Kidney glomerular epithelial cell (primary cell): ENCODE results near the gene RBM4.
"Not testable (repeated sequence)": the region's sequence is repeated elsewhere in the genome, so short reads cannot be mapped to it uniquely, and the experiment has no call there.

Experiments used
- DNase-seq: peaks from one replicate; lab custom pipeline; 2025; lab: John Stamatoyannopoulos, UW

RBM4 gene

DNA sequence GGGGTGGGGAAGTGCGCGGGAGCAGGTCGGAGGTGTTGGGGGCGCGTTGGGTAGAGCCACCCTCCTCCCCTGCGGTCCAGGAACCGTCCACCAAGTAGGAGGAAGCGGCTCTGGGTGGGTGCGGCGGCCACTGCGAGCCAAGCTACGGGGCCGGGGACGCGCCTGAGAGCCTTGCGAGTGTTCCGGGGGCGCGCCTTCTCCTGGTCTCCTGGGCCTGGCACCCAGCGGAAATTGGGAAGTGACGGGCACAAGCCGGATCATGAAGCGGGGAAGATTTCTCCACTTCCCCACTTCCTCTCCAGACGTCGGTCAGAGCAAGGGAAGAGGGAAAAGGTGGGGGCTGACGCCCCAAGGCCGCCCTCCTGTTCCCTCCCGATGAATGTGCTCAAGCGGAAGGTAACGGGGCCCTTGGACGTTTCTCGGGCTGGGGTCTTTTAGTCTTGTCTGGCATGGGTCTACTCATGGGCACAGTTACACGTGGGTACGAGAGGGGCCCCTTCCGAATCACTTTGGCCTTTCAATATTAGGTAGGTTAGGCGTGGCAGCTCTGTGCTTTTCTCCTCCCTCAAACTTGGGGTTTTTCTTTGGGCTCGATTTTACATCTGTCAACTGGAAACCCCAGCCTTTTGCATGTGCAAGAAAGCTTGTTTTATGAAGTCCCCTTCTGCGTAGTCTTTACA, 21.2 kb upstream of the RBM4 start:
- DNase-seq: no peak

DNA sequence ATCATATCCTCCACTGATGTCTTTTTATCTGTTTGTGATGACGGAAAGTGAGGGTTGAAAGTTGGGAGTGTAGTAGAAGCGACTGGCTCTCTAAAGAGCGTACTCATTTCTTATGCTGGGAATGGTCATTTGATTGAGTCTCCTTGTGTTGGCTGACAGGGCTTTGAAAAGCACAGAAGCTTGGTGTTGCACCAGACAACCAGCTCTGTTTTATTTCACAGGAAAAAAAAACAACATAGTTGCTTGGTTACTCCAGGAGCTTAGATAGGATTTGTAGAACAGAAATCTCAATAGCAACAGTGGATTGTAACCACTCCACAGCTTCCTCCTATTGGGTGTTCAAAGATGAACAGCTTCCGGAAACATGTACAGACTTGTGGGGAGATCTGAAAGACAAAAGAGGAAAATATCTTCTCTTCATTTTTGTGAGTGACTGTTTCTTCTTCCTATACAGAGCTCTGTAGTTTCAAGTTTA, 19.4 kb upstream of the RBM4 start:
- DNase-seq: peak; percentile 52

DNA sequence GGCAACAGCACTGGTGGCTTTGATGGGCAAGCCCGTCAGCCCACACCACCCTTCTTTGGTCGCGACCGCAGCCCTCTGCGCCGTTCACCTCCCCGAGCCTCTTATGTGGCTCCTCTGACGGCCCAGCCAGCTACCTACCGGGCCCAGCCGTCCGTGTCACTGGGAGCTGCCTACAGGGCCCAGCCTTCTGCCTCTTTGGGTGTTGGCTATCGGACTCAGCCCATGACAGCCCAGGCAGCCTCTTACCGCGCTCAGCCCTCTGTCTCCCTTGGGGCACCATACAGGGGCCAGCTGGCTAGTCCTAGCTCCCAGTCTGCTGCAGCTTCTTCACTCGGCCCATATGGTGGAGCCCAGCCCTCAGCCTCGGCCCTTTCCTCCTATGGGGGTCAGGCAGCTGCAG, 14.1 kb upstream of the RBM4 start:
- DNase-seq: no peak

DNA sequence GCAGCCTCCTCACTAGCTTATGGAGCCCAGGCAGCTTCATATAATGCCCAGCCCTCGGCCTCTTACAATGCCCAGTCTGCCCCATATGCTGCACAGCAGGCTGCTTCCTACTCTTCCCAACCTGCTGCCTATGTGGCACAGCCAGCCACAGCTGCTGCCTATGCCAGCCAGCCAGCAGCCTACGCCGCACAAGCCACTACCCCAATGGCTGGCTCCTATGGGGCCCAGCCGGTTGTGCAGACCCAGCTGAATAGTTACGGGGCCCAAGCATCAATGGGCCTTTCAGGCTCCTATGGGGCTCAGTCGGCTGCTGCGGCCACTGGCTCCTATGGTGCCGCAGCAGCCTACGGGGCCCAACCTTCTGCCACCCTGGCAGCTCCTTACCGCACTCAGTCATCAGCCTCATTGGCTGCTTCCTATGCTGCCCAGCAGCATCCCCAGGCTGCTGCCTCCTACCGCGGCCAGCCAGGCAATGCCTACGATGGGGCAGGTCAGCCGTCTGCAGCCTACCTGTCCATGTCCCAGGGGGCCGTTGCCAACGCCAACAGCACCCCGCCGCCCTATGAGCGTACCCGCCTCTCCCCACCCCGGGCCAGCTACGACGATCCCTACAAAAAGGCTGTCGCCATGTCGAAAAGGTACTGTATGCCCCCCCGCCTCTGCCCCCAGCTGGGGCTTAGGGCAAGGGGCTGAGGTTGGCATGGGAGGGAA, 13.3 kb upstream of the RBM4 start:
- no peak for DNase-seq

DNA sequence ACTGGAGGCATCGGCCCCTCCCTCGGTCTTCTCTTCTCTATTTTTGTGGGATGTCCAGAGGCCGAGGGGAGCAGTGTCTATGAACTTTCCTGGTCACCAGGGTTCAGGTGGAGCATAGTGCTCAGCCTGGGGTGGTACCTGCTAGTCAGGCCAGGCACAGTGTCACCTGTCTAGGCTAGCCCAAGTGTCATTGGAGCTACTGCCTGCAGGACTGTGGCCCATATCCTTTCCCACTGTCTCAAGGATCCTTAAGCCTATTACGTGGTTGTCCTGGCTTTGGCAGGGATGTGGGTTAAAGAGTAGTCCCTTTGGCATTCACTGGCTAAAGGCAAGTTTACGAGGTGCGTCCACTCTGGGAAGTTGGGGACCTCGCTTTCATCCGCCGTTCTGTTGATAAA, 12.8 kb upstream of the RBM4 start:
- DNase-seq: no peak

DNA sequence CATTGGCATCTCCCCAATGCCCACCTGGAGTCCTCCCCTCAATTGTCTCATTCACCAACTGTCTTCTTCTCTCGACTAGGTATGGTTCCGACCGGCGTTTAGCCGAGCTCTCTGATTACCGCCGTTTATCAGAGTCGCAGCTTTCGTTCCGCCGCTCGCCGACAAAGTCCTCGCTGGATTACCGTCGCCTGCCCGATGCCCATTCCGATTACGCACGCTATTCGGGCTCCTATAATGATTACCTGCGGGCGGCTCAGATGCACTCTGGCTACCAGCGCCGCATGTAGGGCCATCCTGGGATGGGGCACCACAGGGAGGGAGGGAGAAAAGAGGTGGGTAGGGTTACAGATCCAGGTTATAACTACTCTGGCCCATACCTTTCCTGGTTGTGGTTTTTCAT, 12.1 kb upstream of the RBM4 start:
- no peak for DNase-seq

DNA sequence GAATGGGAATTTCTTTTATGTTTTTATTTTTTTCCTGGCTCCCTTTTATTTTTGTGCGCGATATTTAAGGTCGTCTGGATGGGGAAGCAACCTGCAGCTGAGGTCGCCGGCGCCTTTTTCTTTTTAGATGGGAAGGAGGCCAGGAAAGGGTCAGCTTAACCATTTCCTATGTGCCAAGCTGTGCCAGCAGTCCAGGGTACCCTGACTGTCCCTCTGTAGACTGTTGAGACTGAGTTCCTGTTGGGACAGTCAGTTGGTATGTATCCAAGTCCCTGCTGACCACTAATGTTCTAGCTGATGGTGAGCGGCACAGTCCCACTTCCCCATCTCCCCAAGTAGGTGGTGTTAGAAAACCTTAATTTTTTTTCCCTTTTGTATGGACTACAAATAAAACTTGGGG, 11.6 kb upstream of the RBM4 start:
- no peak for DNase-seq

DNA sequence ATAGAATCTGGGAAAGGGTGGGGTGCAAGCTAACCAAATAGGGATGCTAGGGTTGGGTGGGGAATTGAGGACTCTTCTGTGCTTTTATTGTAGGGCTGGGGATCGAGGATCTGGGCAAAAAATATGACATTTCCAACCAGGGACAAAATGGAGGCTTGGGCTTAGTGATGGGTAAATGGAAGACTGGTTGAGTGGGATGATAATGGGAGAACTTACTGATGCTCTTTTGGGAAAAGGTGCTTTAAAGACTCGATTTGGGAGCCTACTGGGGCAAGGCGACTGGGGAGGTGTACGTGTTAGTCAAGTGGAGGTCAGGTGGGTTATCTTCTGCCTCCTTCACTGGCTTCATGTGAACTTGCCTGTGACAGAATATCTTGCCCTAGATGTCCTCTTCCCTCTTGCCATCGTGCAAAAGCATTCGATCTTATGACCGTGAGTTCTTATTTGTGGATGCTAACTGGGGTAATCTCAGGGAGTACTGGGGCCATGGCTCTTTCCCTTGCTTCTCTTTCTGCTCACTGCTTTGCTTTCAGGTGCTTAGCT, 10.4 kb upstream of the RBM4 start:
- no peak for DNase-seq

DNA sequence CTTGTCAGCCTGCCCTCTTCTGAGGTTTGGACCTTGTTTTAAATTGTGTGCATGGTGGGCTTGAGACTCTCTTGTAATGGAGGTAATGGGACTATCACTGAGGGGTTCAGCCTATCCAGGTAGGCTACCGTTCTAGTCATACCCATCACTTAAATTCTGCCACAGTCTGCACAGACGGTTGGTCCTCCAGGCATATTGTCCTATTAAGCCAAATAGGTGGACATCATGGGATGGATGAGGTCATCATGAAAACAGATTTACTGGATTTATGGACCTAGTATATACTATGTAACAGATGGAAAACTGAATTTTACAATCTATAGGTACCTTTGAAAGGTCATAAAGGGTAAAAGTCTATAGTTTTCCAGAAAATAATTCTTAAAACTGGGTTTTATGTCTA, 9.1 kb upstream of the RBM4 start:
- no peak for DNase-seq

DNA sequence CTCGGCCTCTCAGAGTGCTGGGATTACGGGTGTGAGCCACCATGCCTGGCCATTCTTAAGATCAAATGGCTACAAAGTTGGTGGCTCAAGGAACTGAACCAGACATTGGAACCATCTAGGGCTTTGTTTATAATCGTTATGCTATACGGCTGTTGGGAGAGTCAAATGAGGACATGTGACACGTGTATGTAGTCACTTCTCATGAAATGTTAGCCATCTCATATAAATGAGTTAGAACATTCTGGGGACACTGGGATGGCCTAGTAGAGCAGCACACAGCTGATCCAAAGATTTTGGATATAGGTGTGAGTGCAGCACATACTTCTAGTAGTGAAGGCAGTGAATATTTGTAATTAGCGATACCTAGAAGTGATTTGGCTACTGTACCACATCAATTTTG, 6.6 kb upstream of the RBM4 start:
- no peak for DNase-seq

DNA sequence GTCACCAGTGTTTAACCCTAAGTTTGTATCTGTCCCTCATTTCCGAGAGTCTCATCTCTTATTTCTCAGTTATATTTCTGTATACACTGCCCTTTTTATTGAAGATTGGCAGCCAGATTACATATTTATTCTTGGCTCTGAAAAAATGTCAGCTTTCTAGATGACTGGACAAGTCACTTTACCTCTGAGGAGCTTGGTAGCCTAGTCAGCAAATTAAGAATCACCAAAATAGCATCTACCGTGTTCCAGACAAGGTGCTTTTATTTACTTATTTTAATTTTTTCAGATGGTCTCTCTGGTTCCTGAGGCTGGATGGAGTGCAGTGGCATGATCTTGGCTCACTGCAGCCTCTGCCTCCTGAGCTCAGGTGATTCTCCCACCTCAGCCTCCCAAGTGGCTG, 5.6 kb upstream of the RBM4 start:
- DNase-seq: no peak

DNA sequence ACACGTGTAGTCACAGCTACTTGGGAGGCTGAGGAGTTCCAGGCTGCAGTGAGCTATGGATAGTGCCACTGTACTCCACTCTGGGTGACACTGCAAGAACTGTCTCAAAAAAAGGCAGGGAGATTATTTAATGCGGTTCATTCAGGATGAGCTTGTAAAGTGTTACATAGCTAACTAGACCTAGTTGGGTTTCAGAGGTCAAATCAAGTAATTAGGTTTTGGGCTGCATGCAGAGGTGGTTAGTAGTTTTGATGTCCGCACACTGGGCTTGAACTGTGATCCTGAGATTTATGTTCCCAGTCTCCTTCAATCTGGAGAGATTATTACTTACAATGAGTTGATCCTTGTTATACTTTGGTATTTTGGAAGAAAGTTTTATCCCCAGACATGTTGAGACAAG, 2.1 kb upstream of the RBM4 start:
- DNase-seq: no peak

DNA sequence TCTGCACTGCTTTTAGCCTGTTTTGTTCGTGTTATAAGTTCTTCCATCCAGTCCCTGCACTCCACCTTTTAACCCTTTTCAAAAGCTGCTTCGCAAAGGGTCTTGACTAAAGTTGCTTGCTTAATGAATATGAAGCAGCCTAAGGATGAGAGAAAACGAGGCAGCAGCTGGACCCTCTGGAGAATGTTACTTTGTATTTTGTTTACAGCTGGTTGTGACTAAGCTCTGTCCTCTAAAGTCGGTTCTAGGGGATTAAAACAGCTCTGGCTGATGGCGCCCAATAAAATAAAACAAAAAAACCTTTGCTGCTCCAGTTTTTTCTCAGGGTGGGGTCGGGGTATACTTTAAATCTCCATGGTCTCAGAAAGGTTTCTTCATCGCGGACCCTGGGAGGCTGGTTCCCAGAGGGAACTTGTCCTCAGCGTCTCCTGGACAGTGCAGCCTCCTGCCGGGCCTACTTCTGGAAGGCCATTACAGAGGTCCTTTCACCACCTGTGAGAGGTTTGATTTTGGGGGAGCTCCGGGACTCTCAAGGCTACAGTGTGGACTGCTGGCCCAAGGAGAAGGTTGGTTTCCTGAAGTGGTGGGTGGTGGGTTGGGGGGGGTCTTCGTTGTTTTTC, 836 bp upstream of the RBM4 start:
- DNase-seq: no peak

DNA sequence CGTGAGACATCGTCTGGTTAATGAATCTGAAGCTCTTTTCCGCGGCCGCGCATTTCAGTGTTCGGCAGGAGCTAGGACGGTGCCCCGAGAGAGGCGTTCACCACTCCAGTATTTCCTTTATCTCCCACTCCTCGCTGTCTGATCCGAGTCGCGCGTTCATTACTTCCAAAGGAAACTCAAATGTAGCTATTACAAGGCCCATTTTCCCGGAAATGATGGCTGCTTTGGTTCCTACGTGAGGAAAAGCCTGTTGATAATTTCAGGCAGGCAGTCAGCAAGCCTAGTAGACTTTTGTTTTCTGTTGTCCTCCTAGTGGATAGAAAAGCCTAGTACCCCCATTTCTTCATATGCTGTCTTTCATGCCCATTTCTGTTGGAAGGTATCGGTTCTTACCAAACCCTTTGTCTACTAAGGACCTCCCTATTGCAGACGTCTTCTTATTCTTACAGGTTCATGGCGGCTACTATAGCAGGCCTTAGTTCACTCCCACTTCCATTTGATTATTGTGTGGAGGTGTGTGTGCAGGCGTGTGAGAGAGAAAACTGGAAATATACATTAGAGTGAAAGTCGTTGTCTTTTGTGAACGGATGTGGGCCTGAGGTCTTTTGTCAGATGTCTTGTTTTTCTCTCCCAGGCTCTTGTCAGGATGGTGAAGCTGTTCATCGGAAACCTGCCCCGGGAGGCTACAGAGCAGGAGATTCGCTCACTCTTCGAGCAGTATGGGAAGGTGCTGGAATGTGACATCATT, 737 bp downstream of the RBM4 start:
- no peak for DNase-seq

DNA sequence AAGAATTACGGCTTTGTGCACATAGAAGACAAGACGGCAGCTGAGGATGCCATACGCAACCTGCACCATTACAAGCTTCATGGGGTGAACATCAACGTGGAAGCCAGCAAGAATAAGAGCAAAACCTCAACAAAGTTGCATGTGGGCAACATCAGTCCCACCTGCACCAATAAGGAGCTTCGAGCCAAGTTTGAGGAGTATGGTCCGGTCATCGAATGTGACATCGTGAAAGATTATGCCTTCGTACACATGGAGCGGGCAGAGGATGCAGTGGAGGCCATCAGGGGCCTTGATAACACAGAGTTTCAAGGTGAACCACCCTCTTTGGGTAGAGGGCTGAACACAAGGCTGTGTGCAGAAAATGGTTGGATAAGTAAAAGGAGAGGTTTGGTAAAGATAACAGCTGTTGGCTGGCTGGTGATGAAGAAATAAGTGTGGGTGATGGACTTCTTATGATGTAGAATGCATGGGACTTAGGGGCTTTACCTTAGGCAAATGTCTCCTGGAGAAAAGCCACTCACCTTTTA, 1.4 kb downstream of the RBM4 start:
- not testable (repeated sequence) for DNase-seq

DNA sequence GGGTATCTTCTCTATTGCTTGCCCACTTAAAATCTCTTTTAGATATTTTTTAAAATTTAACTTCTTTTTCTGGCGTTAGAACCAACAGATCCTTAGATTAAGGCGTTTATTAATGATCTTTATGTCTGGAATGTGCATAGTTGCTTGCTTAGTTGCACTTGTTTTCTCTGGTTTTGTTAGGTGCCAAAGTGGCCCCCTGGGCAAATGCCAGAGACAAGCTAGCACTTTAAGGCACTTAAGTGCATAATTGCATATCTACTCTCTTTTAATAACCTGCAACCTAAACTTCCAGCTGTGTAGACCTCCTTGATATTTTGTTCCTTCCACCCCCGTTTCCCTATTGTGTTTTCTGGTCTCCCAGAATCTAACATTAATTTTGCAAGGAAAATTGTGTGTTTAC, 3.3 kb downstream of the RBM4 start:
- no peak for DNase-seq

DNA sequence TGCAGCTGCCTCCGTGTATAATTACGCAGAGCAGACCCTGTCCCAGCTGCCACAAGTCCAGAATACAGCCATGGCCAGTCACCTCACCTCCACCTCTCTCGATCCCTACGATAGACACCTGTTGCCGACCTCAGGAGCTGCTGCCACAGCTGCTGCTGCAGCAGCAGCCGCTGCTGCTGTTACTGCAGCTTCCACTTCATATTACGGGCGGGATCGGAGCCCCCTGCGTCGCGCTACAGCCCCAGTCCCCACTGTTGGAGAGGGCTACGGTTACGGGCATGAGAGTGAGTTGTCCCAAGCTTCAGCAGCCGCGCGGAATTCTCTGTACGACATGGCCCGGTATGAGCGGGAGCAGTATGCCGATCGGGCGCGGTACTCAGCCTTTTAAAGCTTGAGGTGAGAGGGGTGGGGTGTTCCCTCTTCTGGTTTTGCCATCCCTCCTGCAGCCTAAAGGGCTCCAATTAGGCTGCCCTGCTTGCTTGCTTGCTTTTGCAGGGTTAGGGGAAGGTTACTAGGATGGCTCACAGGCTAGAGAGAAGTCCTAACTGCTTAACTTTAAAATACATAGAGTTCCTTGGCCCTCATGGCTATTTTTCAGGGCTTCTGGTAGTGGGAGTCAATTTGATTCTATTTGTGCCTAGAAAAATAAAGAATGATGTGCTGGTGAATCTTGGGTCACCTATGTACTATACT, 5.4 kb downstream of the RBM4 start:
- DNase-seq: no peak

DNA sequence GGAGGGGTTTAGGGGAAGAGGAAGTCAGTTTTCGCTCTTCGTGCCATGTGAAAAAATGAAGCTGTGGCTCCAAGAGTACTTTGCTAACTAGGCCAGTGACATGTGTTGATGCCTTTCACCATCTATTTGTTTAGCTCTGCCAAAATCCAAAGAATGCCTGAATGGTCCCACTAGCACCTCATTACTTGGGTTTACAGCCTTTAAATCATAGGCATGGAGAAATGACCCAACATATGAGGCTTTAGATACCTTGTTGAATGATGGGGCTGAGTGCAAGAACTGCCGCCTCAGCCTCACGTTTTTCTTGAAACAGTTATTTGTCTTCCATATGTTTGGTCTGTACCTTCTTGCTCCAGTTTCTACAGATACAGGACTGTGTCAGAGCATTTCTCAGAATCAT, 8.3 kb downstream of the RBM4 start:
- DNase-seq: no peak

DNA sequence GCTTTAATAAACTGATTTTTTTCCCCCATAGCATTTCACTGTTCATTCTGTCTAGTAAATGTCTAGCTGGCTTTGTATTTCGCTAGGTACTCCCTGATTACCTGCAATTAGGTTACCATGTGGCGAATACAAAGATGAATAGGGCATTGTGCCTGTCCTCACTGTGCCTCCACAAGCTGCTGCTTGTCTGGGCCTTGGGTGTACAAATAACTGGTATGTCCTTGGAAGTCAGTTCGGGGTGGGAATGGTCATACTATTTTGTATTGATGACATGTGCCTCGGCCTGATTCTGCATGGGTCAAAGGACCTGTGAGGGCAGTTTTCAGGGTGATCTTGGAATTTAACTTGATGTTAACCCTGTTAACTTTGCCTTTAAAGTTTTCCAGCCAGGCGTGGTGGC, 11.4 kb downstream of the RBM4 start:
- DNase-seq: no peak

DNA sequence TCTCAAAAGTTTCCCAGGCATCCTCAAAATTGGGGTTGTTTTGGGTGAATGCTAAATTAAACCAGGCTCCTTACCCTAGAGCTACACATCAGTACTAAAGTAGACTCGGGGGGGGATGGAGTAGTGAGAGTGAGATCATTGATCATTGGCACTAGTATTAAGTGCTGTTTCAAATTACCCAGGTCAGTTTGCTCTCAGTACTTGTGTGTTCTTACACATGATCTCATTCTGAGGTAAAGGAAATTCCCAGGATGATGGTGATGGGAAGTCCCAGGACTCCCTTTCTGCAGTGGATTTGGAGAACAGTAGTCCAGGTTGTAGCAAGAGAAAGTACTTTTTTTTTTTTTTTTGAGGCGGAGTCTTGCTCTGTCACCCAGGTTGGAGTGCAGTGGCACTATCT, 12.5 kb downstream of the RBM4 start:
- DNase-seq: peak; percentile 25

DNA sequence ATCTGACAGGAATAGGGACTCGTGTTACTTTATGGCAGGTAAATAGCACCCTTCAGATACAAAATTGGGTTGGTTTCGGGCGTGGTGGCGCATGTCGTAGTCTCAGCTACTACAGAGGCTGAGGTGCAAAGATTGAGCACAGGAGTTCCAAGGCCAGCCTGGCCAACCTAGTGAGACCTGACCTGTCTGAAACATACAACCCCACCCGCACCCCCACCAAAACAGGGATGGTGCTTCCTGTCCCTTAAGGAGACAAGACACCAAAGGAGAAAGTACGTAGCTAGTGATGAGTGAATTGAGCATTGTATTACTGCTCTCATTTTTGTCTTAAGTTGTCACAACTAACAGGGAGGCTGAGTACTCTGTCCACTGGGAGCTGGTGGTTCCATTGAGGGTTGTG, 14.1 kb downstream of the RBM4 start:
- no peak for DNase-seq

DNA sequence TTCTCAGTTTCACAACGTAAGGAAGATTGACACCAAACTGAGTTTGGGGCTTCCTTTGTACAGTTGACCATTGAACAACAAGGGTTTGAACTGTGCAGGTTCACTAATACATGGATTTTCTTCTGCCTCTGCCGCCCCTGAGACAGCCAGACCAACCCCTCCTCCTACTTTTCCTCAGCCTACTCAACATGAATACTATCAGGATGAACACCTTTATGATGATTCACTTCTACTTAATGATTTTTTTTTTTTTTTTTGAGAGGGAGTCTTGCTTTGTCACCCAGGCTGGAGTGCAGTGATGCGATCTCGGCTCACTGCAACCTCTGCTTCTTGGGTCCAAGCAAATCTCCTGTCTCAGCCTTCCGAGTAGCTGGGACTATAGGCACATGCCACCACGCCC, 14.6 kb downstream of the RBM4 start:
- peak; percentile 38 for DNase-seq
